Gastrocnemius medialis (tissue), 4 donors: ENCODE results near the gene AIG1.

Source experiments
- CTCF ChIP-seq, 5 experiments: fragments of 450-650 bp in 3 of 5; fragments of 200-600 bp in 2 of 5; sonication (generic) in 2 of 5; IDR thresholded peaks in 4 of 5; conservative IDR thresholded peaks in 1 of 5; 1 replicate in 4 of 5; 2 replicates in 1 of 5; pipeline ENCODE4 v1.5.1; 2016 to 2019; ENCODE audit warnings: antibody characterized with exemption in 5 of 5, mild to moderate bottlenecking in 3 of 5, moderate library complexity in 3 of 5
- POLR2A ChIP-seq, 2 donors: fragments of 450-650 bp; IDR thresholded peaks; one replicate each; pipeline ENCODE4 v1.6.1; 2017; ENCODE audit warnings: antibody characterized with exemption in 2 of 2, mild to moderate bottlenecking in 2 of 2, moderate library complexity in 2 of 2

- no peak for TF ChIP-seq POLR2A (IDR thresholded peaks at IDR 0.05)
- no peak for TF ChIP-seq CTCF (IDR thresholded peaks at IDR 0.05 in 4 of 5, conservative IDR thresholded peaks at IDR 0.05 in 1 of 5)
Observed at GRCh38 chr6:143127941-143128680, 67.4 kb downstream of the AIG1 start.
